Astrocyte of the cerebellum (primary cell): ENCODE measurements around the gene SPOCK1.

Experiments used
- DNase-seq: peaks from one replicate; pipeline ENCODE4 v3.0.0-alpha.2; 2011; ENCODE audit warnings: low read depth
- H3K4me3 ChIP-seq: 2 replicates; pipeline ENCODE4 v1.5.1; 2011; ENCODE audit warnings: mild to moderate bottlenecking, low read depth, low read length, moderate library complexity
- CTCF ChIP-seq: IDR thresholded peaks from 2 replicates; pipeline ENCODE4 v1.5.1; 2012; ENCODE audit warnings: low read length, low read depth, moderate library complexity, mild to moderate bottlenecking; ENCODE audit errors: missing control alignments
- in situ Hi-C: cut with HindIII; loops from 2 replicates; pipeline ENCODE4 v1.10.0; 2017; ENCODE audit warnings: low sequenced_read_pairs

SPOCK1 gene

GRCh38 chr5:137399911-137400310, 99.2 kb downstream of the SPOCK1 start:
- TF ChIP-seq CTCF, result no peak
- DNase-seq, result no peak
- in situ Hi-C loops, result no loop called here

GRCh38 chr5:137398751-137399150, 100.4 kb downstream of the SPOCK1 start:
- in situ Hi-C loops, result no loop called here
- H3K4me3 ChIP-seq, result no peak overlapping the region
- no peak for TF ChIP-seq CTCF

More at GRCh38 chr5:137399911-137400310, 99.2 kb downstream of the SPOCK1 start:
- no peak overlapping the region for H3K4me3 ChIP-seq

GRCh38 chr5:137398154-137398553, 101.0 kb downstream of the SPOCK1 start:
- in situ Hi-C loops, result no loop called here
- H3K4me3 ChIP-seq, result no peak overlapping the region
- DNase-seq, result no peak
- TF ChIP-seq CTCF, result no peak

More at GRCh38 chr5:137398751-137399150, 100.4 kb downstream of the SPOCK1 start:
- no peak for DNase-seq

- DNase-seq, result peak; percentile 46
- in situ Hi-C loops, result no loop called here
- TF ChIP-seq CTCF, result no peak
- H3K4me3 ChIP-seq, result no peak overlapping the region
These were observed 103.9 kb downstream of the SPOCK1 start for GRCh38 chr5:137395011-137395755.

- TF ChIP-seq CTCF, result no peak
- H3K4me3 ChIP-seq, result no peak overlapping the region
- DNase-seq, result no peak
- in situ Hi-C loops, result no loop called here
These were observed 104.7 kb downstream of the SPOCK1 start for GRCh38 chr5:137394380-137394779.

GRCh38 chr5:137393196-137393993, 105.7 kb downstream of the SPOCK1 start:
- no peak for DNase-seq
- TF ChIP-seq CTCF, result no peak
- H3K4me3 ChIP-seq, result no peak overlapping the region
- in situ Hi-C loops, result no loop called here
